ENCODE measurements around the gene SSPN.

Gene SSPN

GRCh38 chr12:26195250-26195640, at the start of gene SSPN:
TSS of gene SSPN (plus strand) at chr12:26195573. CDS start at chr12:26195673, 100 bp downstream.
- DNase-seq, result peak; percentile 84

- DNase-seq, result no peak
These were observed 47.1 kb upstream of the SSPN start for GRCh38 chr12:26148291-26148690.

GRCh38 chr12:26149968-26150500, 45.3 kb upstream of the SSPN start:
- no peak for DNase-seq

GRCh38 chr12:26150736-26151450, 44.5 kb upstream of the SSPN start:
- peak; percentile 77 for DNase-seq

GRCh38 chr12:26152507-26153102, 42.8 kb upstream of the SSPN start:
- DNase-seq, result no peak

- DNase-seq, result peak; percentile 97
These were observed 41.8 kb upstream of the SSPN start for GRCh38 chr12:26153421-26154154.

- DNase-seq, result peak; percentile 10
These were observed 39.0 kb upstream of the SSPN start for GRCh38 chr12:26156201-26156871.

GRCh38 chr12:26157001-26157400, 38.4 kb upstream of the SSPN start:
- no peak for DNase-seq

GRCh38 chr12:26158078-26158764, 37.2 kb upstream of the SSPN start:
- DNase-seq, result no peak

- DNase-seq, result no peak
These were observed 33.2 kb upstream of the SSPN start for GRCh38 chr12:26162174-26162573.

- DNase-seq, result no peak
These were observed 32.5 kb upstream of the SSPN start for GRCh38 chr12:26162905-26163304.

GRCh38 chr12:26164118-26164517, 31.3 kb upstream of the SSPN start:
- DNase-seq, result no peak

GRCh38 chr12:26172013-26172412, 23.4 kb upstream of the SSPN start:
- DNase-seq, result no peak

GRCh38 chr12:26172539-26172938, 22.8 kb upstream of the SSPN start:
- no peak for DNase-seq

GRCh38 chr12:26172946-26173552, 22.3 kb upstream of the SSPN start:
- DNase-seq, result no peak

GRCh38 chr12:26176725-26177124, 18.6 kb upstream of the SSPN start:
- no peak for DNase-seq

GRCh38 chr12:26177283-26177682, 18.1 kb upstream of the SSPN start:
- no peak for DNase-seq

- DNase-seq, result no peak
These were observed 15.5 kb upstream of the SSPN start for GRCh38 chr12:26179826-26180225.

- no peak for DNase-seq
These were observed 13.0 kb upstream of the SSPN start for GRCh38 chr12:26182377-26182776.

GRCh38 chr12:26185532-26186320, 9.6 kb upstream of the SSPN start:
- no peak for DNase-seq
